Neural cell (in vitro differentiated cells): ENCODE results near the gene DCAF15. TPM values are rescaled to one million over a fixed set of nuclear protein-coding genes. Genes with fewer than 3 reads are reported as not detected.

Experiments
- H2AFZ ChIP-seq: fragments of 200-600, 300-800 bp; sonication (generic), shearing (Covaris generic); 2 replicates; pipeline ENCODE4 v1.6.0; 2014; ENCODE audit warnings: low read depth, mild to moderate bottlenecking, antibody characterized with exemption, low read length, moderate library complexity
- H3F3A ChIP-seq: fragments of 200-600 bp; shearing (Covaris generic); 2 replicates; pipeline ENCODE4 v1.6.1; 2016; ENCODE audit warnings: mild to moderate bottlenecking, moderate library complexity, mixed read lengths, antibody characterized with exemption, low read length; ENCODE audit not compliant: insufficient read depth, poor library complexity, severe bottlenecking
- H3K27ac ChIP-seq: fragments of 200-600, 300-800 bp; sonication (generic), shearing (Covaris generic); 2 replicates; pipeline ENCODE4 v1.5.1; 2014; ENCODE audit warnings: mild to moderate bottlenecking, low read length, moderate library complexity
- H3K27me3 ChIP-seq: fragments of 300-800, 200-600 bp; sonication (generic), shearing (Covaris generic); 2 replicates; pipeline ENCODE4 v1.6.0; 2014; ENCODE audit warnings: mild to moderate bottlenecking, low read depth, low read length, moderate library complexity; ENCODE audit not compliant: insufficient read depth
- H3K36me3 ChIP-seq: fragments of 300-800, 200-600 bp; sonication (generic), shearing (Covaris generic); 2 replicates; pipeline ENCODE4 v1.5.1; 2014; ENCODE audit warnings: mild to moderate bottlenecking, antibody characterized with exemption, low read length, moderate library complexity; ENCODE audit not compliant: insufficient read depth
- H3K4me2 ChIP-seq: fragments of 300-800, 200-600 bp; sonication (generic), shearing (Covaris generic); 2 replicates; pipeline ENCODE4 v1.6.0; 2014; ENCODE audit warnings: mild to moderate bottlenecking, low read length
- H3K4me3 ChIP-seq: fragments of 300-800, 200-600 bp; sonication (generic), shearing (Covaris generic); 2 replicates; pipeline ENCODE4 v1.5.1; 2014; ENCODE audit warnings: mild to moderate bottlenecking, low read length, moderate library complexity
- H3K79me2 ChIP-seq: fragments of 200-600 bp; shearing (Covaris generic); replicated peaks from 2 replicates; pipeline ENCODE4 v1.6.0; 2014; ENCODE audit warnings: mild to moderate bottlenecking, low read length, moderate library complexity; ENCODE audit not compliant: insufficient read depth
- H3K9ac ChIP-seq: fragments of 300-800, 200-600 bp; sonication (generic), shearing (Covaris generic); 2 replicates; pipeline ENCODE4 v1.6.1; 2016; ENCODE audit warnings: mild to moderate bottlenecking, low read length, mixed read lengths
- H3K9me2 ChIP-seq: fragments of 200-600 bp; shearing (Covaris generic); 2 replicates; pipeline ENCODE4 v1.6.1; 2016; ENCODE audit warnings: mild to moderate bottlenecking, low read length, mixed read lengths; ENCODE audit not compliant: insufficient read depth
- H3K9me3 ChIP-seq: fragments of 200-600, 300-800 bp; sonication (generic), shearing (Covaris generic); 2 replicates; pipeline ENCODE4 v1.6.1; 2016; ENCODE audit warnings: mild to moderate bottlenecking, mixed run types, low read length, moderate library complexity, mixed read lengths
- H4K20me1 ChIP-seq: fragments of 200-600 bp; shearing (Covaris generic); 2 replicates; pipeline ENCODE4 v1.6.1; 2016; ENCODE audit warnings: mild to moderate bottlenecking, mixed run types; ENCODE audit not compliant: insufficient read depth
- CTCF ChIP-seq: fragments of 450-650 bp; IDR thresholded peaks from 2 replicates; pipeline ENCODE4 v1.5.1; 2014; ENCODE audit warnings: antibody characterized with exemption, mild to moderate bottlenecking, moderate library complexity; ENCODE audit not compliant: poor library complexity, severe bottlenecking
- EP300 ChIP-seq: fragments of 450-650 bp; conservative IDR thresholded peaks from 2 replicates; pipeline ENCODE4 v1.6.1; 2014; ENCODE audit warnings: antibody characterized with exemption, mild to moderate bottlenecking, moderate library complexity; ENCODE audit not compliant: poor library complexity, severe bottlenecking
- EZH2 ChIP-seq: fragments of 200-600, 300-800 bp; shearing (Covaris generic), sonication (generic); IDR thresholded peaks from 2 replicates; pipeline ENCODE4 v1.6.1; 2014; ENCODE audit warnings: antibody characterized with exemption, low read length, borderline replicate concordance, mild to moderate bottlenecking; ENCODE audit not compliant: insufficient read depth, poor library complexity, severe bottlenecking
- MXI1 ChIP-seq: fragments of 450-650 bp; conservative IDR thresholded peaks from 2 replicates; pipeline ENCODE4 v1.6.1; 2014; ENCODE audit warnings: antibody characterized with exemption, mild to moderate bottlenecking; ENCODE audit not compliant: poor library complexity, severe bottlenecking
- POLR2AphosphoS5 ChIP-seq: IDR thresholded peaks from 2 replicates; pipeline ENCODE4 v1.6.1; 2012
- RAD21 ChIP-seq: fragments of 450-650 bp; conservative IDR thresholded peaks from 2 replicates; pipeline ENCODE4 v1.6.1; 2014; ENCODE audit warnings: antibody characterized with exemption, mild to moderate bottlenecking, moderate library complexity
- REST ChIP-seq: IDR thresholded peaks from 2 replicates; pipeline ENCODE4 v1.6.1; 2012; ENCODE audit warnings: borderline replicate concordance
- SMC3 ChIP-seq: fragments of 450-650 bp; conservative IDR thresholded peaks from 2 replicates; pipeline ENCODE4 v1.6.1; 2014; ENCODE audit warnings: antibody characterized with exemption, mild to moderate bottlenecking, moderate library complexity; ENCODE audit not compliant: poor library complexity
- TAF1 ChIP-seq: IDR thresholded peaks from 2 replicates; pipeline ENCODE4 v1.6.1; 2012; ENCODE audit warnings: low read depth
- polyA plus RNA-seq: library from polyadenylated mRNA; depleted of rRNA; stranded (reverse); fragments of >200 nt; gene quantifications from 2 replicates; pipeline ENCODE4 v1.2.3, GENCODE V29; 2014

The DCAF15 gene
- polyA plus RNA-seq, 1 donor from 2014 or later: 39.4 TPM

DNA sequence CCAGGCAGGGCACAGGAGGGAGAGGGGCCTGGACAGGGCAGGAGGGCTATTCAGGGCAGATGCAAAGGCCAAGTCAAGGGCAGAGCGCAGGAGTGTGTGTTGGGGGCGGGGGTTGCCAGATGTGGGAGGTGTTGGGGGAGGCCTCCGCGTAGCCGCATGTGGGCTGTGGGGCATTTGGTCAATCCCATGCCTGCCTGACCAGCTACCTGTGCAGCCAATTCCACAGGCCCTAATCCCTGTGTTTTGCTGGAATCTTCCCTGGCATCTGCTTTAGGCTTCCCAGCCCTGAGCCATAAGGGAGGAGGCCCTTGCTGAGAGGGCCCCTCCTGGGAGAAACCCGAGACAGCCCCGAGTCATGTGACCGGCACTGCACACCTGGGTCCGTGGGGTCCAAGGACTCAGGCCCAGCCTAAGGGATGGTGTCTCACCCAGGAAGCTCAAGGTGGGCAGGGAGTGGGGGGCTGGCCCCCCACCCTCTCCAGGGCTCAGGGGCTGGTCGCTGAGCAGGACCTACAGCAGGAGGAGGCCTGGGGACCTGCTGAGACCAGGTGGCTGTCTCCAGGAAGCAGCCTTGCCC is 33.5 kb downstream of the DCAF15 start:
- H3K27ac ChIP-seq: no peak overlapping the region
- no peaks in the 10 kb centered on the region for H3K36me3 ChIP-seq
- H3F3A ChIP-seq: no peaks in the 10 kb centered on the region
- H4K20me1 ChIP-seq: no peaks in the 10 kb centered on the region
- H3K79me2 ChIP-seq: no peaks in the 10 kb centered on the region
- H3K27me3 ChIP-seq: no peaks in the 10 kb centered on the region
- no peak overlapping the region for H3K4me2 ChIP-seq
- no peaks in the 10 kb centered on the region for H3K9me3 ChIP-seq
- no peak overlapping the region for H3K9ac ChIP-seq
- no peak overlapping the region for H2AFZ ChIP-seq
- no peak overlapping the region for H3K4me3 ChIP-seq
- no peaks in the 10 kb centered on the region for H3K9me2 ChIP-seq
- TF ChIP-seq EZH2 (no peak), POLR2AphosphoS5 (no peak), SMC3 (no peak), MXI1 (no peak), RAD21 (no peak), CTCF (no peak), REST (no peak), TAF1 (no peak), EP300 (no peak)

GRCh38 chr19:13986348-13986904 is 34.1 kb downstream of the DCAF15 start:
- Histone ChIP-seq H3K36me3 (no peaks in the 10 kb centered on the region), H3K4me2 (no peak overlapping the region)

More at GRCh38 chr19:13986348-13986904, 34.1 kb downstream of the DCAF15 start:
- Histone ChIP-seq H4K20me1 (no peaks in the 10 kb centered on the region), H3F3A (no peaks in the 10 kb centered on the region), H3K9ac (no peak overlapping the region), H3K79me2 (no peaks in the 10 kb centered on the region), H3K27me3 (no peaks in the 10 kb centered on the region), H3K27ac (no peak overlapping the region), H2AFZ (no peak overlapping the region), H3K9me2 (no peaks in the 10 kb centered on the region), H3K4me3 (no peak overlapping the region), H3K9me3 (no peaks in the 10 kb centered on the region)
- TF ChIP-seq CTCF: no peak
